GM23338 (cell line): Measurements from ENCODE around the gene EIF1B. TPM values are rescaled to one million over a fixed set of nuclear protein-coding genes. Genes with fewer than 3 reads are reported as not detected.

Source experiments
- ATAC-seq: fragments of 200-7000 bp; cut with Tn5 transposase; 3 replicates; pipeline ENCODE4 v1.9.1; 2020
- DNase-seq: peaks from one replicate; pipeline ENCODE4 v3.0.0-alpha.2; 2015; ENCODE audit warnings: low spot score
- H2AFZ ChIP-seq: fragments of 200-600 bp; sonication (generic); 2 replicates; pipeline ENCODE4 v1.8.0; 2016; ENCODE audit warnings: antibody characterized with exemption, mild to moderate bottlenecking, moderate library complexity
- H3F3A ChIP-seq: fragments of 200-600 bp; sonication (generic); replicated peaks from 2 replicates; pipeline ENCODE4 v1.8.0; 2017; ENCODE audit warnings: antibody characterized with exemption, mixed run types, low read depth
- H3K27ac ChIP-seq: fragments of 200-600 bp; sonication (generic); 2 replicates; pipeline ENCODE4 v1.6.1; 2016; ENCODE audit warnings: low read depth
- H3K27me3 ChIP-seq: fragments of 200-600 bp; sonication (generic); 2 replicates; pipeline ENCODE4 v1.8.0; 2016; ENCODE audit warnings: mild to moderate bottlenecking, mixed run types, moderate library complexity; ENCODE audit not compliant: insufficient read depth
- H3K36me3 ChIP-seq: fragments of 200-600 bp; sonication (generic); 2 replicates; pipeline ENCODE4 v1.8.0; 2016; ENCODE audit warnings: mild to moderate bottlenecking; ENCODE audit not compliant: insufficient read depth
- H3K4me1 ChIP-seq: fragments of 200-600 bp; sonication (generic); 2 replicates; pipeline ENCODE4 v1.8.0; 2016; ENCODE audit warnings: mild to moderate bottlenecking, moderate library complexity; ENCODE audit not compliant: insufficient read depth
- H3K4me2 ChIP-seq: fragments of 200-600 bp; sonication (generic); 2 replicates; pipeline ENCODE4 v1.7.1; 2017; ENCODE audit warnings: mixed run types
- H3K4me3 ChIP-seq: fragments of 200-600 bp; sonication (generic); 2 replicates; pipeline ENCODE4 v1.6.1; 2016; ENCODE audit warnings: mixed run types
- H3K79me2 ChIP-seq: fragments of 200-600 bp; sonication (generic); replicated peaks from 2 replicates; pipeline ENCODE4 v1.8.0; 2017; ENCODE audit warnings: mild to moderate bottlenecking; ENCODE audit not compliant: insufficient read depth
- H3K9me2 ChIP-seq: fragments of 200-600 bp; sonication (generic); 2 replicates; pipeline ENCODE4 v1.8.0; 2017; ENCODE audit not compliant: insufficient read depth
- H4K20me1 ChIP-seq: fragments of 200-600 bp; sonication (generic); replicated peaks from 2 replicates; pipeline ENCODE4 v1.8.0; 2017; ENCODE audit warnings: mild to moderate bottlenecking; ENCODE audit not compliant: insufficient read depth
- H3K27ac Mint-ChIP-seq: 2 replicates; pipeline ENCODE4 v1.8.0; 2020; ENCODE audit warnings: inconsistent platforms, mild to moderate bottlenecking, moderate library complexity, mixed read lengths
- H3K27me3 Mint-ChIP-seq: 3 replicates; pipeline ENCODE4 v1.8.0; 2022; ENCODE audit warnings: low read depth, mild to moderate bottlenecking, moderate library complexity, mixed read lengths, inconsistent platforms; ENCODE audit not compliant: insufficient read depth, poor library complexity
- H3K36me3 Mint-ChIP-seq: 3 replicates; pipeline ENCODE4 v1.8.0; 2021; ENCODE audit warnings: low read depth, mild to moderate bottlenecking, inconsistent platforms, moderate library complexity, mixed read lengths
- H3K4me1 Mint-ChIP-seq: 3 replicates; pipeline ENCODE4 v1.8.0; 2020; ENCODE audit warnings: mild to moderate bottlenecking, inconsistent platforms, mixed read lengths
- H3K4me3 Mint-ChIP-seq: 3 replicates; pipeline ENCODE4 v1.8.0; 2021; ENCODE audit warnings: moderate library complexity, mild to moderate bottlenecking, inconsistent platforms, mixed read lengths
- H3K9me3 Mint-ChIP-seq: 3 replicates; pipeline ENCODE4 v1.8.0; 2020; ENCODE audit warnings: moderate library complexity, mild to moderate bottlenecking, inconsistent platforms, mixed read lengths
- CREB1 ChIP-seq: fragments of 250-450 bp; sonication (Bioruptor Pico); IDR thresholded peaks from 2 replicates; pipeline ENCODE4 v1.5.0; 2020; ENCODE audit warnings: low read depth, mild to moderate bottlenecking, moderate library complexity
- CTCF ChIP-seq, 2 experiments: fragments of 200-600 bp in 1 of 2; sonication (generic) in 1 of 2; conservative IDR thresholded peaks; 2 replicates each; pipeline versions ENCODE4 v1.5.1 to v1.6.1; 2016 to 2017; ENCODE audit warnings: antibody characterized with exemption in 2 of 2, low read depth in 2 of 2, mild to moderate bottlenecking in 2 of 2, moderate library complexity in 1 of 2
- EZH2 ChIP-seq: fragments of 200-600 bp; sonication (generic); IDR thresholded peaks from one replicate; pipeline ENCODE4 v1.8.0; 2017; ENCODE audit warnings: antibody characterized with exemption, mild to moderate bottlenecking, low read depth; ENCODE audit not compliant: unreplicated experiment
- EZH2phosphoT487 ChIP-seq: fragments of 200-600 bp; sonication (generic); IDR thresholded peaks from one replicate; pipeline ENCODE4 v1.8.1; 2018; ENCODE audit warnings: antibody characterized with exemption; ENCODE audit not compliant: unreplicated experiment
- JUNB ChIP-seq: IDR thresholded peaks from one replicate; pipeline ENCODE4 v1.6.1; 2016; ENCODE audit warnings: antibody characterized with exemption; ENCODE audit not compliant: unreplicated experiment
- NANOG ChIP-seq: IDR thresholded peaks from 2 replicates; pipeline ENCODE4 v1.6.1; 2016; ENCODE audit warnings: antibody characterized with exemption, borderline replicate concordance
- POLR2AphosphoS5 ChIP-seq: IDR thresholded peaks from 2 replicates; pipeline ENCODE4 v1.6.1; 2016; ENCODE audit warnings: antibody characterized with exemption, low read depth
- REST ChIP-seq: IDR thresholded peaks from one replicate; pipeline ENCODE4 v1.6.1; 2018; ENCODE audit warnings: antibody characterized with exemption; ENCODE audit not compliant: unreplicated experiment
- STAT1 ChIP-seq: IDR thresholded peaks from one replicate; pipeline ENCODE4 v1.6.1; 2016; ENCODE audit warnings: antibody characterized with exemption; ENCODE audit not compliant: unreplicated experiment
- ZNF114 ChIP-seq: fragments of 250-450 bp; sonication (Bioruptor Pico); IDR thresholded peaks from 2 replicates; pipeline ENCODE4 v1.5.0; 2020; ENCODE audit warnings: mild to moderate bottlenecking, moderate library complexity
- ZNF331 ChIP-seq: fragments of 250-450 bp; sonication (Bioruptor Pico); IDR thresholded peaks from 2 replicates; pipeline ENCODE4 v1.5.0; 2020; ENCODE audit warnings: low read depth, mild to moderate bottlenecking, moderate library complexity
- ZNF462 ChIP-seq: fragments of 250-450 bp; sonication (Bioruptor Pico); IDR thresholded peaks from 2 replicates; pipeline ENCODE4 v1.5.0; 2020; ENCODE audit warnings: mild to moderate bottlenecking, moderate library complexity
- polyA plus RNA-seq: library from polyadenylated mRNA; unstranded; fragments of >200 nt; fragmentation: Nextera tagmentation; extraction: Ambion mirVana; gene quantifications from 2 replicates; pipeline ENCODE4 v1.2.1, GENCODE V29; 2016
- total RNA-seq: library from RNA; depleted of rRNA; stranded (reverse); fragments of >200 nt; shearing (Covaris generic); gene quantifications from 2 replicates; pipeline ENCODE4 v1.2.3, GENCODE V29; 2014
- TF ChIP-seq, protein P1 (sequence below): IDR thresholded peaks from 2 replicates; pipeline ENCODE4 v1.6.1; 2016; ENCODE audit warnings: antibody characterized with exemption

Gene EIF1B
- total and polyA plus RNA-seq, 2 experiments from 2014 or later, result 24.4 to 229 TPM

GRCh38 chr3:40306336-40306735 lies 3.2 kb upstream of the EIF1B start:
- Mint-ChIP-seq H3K4me1 (peaks cover 8% of the 10 kb centered on the region; the same call in 2 of the 3 replicates), H3K36me3 (peaks cover 12% of the 10 kb centered on the region), H3K9me3 (no peaks in the 10 kb centered on the region), H3K27me3 (peaks cover 2% of the 10 kb centered on the region), H3K4me3 (no peak overlapping the region), H3K27ac (no peak overlapping the region)
- Histone ChIP-seq H3F3A (no peaks in the 10 kb centered on the region), H3K36me3 (no peaks in the 10 kb centered on the region), H3K4me3 (no peak overlapping the region), H4K20me1 (no peaks in the 10 kb centered on the region), H3K4me1 (peaks cover 5% of the 10 kb centered on the region; the same call in 1 of the 2 replicates), H3K27ac (no peak overlapping the region), H3K9me2 (no peaks in the 10 kb centered on the region), H3K79me2 (peaks cover 14% of the 10 kb centered on the region), H3K27me3 (no peaks in the 10 kb centered on the region), H2AFZ (no peak overlapping the region), H3K4me2 (no peak overlapping the region)
- DNase-seq, result no peak
- ATAC-seq, result no peak
- TF ChIP-seq EZH2phosphoT487 (no peak), EZH2 (no peak), ZNF331 (no peak), JUNB (no peak), NANOG (no peak), POLR2AphosphoS5 (no peak), STAT1 (no peak), CTCF (conservative IDR thresholded peaks at IDR 0.05; ENCODE audit: low read depth in 2 of 2) (no peak), ZNF114 (CRISPR knock-in tag) (no peak), ZNF462 (CRISPR knock-in tag) (no peak), REST (no peak), CREB1 (CRISPR knock-in tag) (no peak)
- TF ChIP-seq, protein P1, sequence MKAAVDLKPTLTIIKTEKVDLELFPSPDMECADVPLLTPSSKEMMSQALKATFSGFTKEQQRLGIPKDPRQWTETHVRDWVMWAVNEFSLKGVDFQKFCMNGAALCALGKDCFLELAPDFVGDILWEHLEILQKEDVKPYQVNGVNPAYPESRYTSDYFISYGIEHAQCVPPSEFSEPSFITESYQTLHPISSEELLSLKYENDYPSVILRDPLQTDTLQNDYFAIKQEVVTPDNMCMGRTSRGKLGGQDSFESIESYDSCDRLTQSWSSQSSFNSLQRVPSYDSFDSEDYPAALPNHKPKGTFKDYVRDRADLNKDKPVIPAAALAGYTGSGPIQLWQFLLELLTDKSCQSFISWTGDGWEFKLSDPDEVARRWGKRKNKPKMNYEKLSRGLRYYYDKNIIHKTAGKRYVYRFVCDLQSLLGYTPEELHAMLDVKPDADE, result no peak
